ENCODE data around the gene HOXB9. TPM values are rescaled to one million over a fixed set of nuclear protein-coding genes. Genes with fewer than 3 reads are reported as not detected.

Gene HOXB9
- total and polyA plus RNA-seq, 9 of the 15 experiments (the other 6 are each of a cell fraction or from before 2014, with no cell fraction given) = 3.1 to 196 (median 77.6) TPM

DNA sequence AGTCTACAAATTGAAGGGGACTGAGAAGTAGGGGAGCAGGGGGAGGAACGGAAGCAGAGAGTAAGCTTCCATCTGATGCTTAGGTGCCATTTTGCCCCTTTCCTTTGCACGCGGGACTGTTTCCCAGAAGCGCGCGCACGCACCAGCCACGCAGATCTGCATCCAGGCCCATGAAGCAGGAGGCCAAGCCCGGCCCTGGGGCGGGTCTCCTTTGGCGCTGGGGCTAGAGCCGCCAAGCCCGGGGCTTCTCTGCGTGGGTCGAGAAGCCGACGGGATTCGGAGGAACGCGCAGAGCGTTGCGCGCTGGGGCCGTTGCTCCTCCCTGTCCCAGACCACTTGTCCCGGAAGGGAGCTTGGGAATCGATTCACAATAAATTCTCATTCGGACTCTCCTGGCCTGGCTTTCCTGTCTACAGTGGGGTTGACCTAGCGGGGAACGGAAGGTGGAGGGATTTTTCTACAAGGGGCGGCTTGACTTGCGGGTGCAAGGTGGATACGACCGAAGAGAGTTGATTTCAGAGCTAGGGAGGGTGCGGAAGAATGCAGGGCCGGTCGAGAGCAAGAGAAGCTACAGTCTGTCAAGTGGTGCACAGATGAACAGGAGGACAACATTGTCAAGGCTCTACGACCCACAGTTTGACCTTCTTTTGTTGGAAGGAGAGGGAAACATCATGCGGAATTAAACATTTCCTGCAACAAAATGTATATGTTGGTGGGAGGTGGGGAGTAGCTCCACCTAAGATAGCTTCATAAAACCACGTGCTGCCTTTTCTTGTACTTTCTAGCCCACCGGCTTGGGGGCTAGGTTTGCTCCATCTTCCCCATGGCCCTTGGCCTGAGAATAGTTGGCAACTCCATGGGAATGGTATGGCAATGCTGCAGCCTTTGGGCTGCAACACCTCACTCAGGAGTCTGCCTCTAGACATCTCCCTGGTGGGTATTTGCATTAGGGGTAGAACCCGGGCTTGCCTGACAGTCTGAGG lies 4.5 kb downstream of the HOXB9 start (continued):
- TF ChIP-seq, protein P1, sequence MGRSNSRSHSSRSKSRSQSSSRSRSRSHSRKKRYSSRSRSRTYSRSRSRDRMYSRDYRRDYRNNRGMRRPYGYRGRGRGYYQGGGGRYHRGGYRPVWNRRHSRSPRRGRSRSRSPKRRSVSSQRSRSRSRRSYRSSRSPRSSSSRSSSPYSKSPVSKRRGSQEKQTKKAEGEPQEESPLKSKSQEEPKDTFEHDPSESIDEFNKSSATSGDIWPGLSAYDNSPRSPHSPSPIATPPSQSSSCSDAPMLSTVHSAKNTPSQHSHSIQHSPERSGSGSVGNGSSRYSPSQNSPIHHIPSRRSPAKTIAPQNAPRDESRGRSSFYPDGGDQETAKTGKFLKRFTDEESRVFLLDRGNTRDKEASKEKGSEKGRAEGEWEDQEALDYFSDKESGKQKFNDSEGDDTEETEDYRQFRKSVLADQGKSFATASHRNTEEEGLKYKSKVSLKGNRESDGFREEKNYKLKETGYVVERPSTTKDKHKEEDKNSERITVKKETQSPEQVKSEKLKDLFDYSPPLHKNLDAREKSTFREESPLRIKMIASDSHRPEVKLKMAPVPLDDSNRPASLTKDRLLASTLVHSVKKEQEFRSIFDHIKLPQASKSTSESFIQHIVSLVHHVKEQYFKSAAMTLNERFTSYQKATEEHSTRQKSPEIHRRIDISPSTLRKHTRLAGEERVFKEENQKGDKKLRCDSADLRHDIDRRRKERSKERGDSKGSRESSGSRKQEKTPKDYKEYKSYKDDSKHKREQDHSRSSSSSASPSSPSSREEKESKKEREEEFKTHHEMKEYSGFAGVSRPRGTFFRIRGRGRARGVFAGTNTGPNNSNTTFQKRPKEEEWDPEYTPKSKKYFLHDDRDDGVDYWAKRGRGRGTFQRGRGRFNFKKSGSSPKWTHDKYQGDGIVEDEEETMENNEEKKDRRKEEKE (IDR thresholded peaks at IDR 0.05; ENCODE audit: borderline replicate concordance in 1 of 2, control insufficient read depth in 1 of 2, low read depth in 2 of 2, low read length in 1 of 2) = 0 out of 4 replicates have a peak, but pooled peaks of 1 of the 2 experiments have one; percentile 47
- TF ChIP-seq, protein P2, sequence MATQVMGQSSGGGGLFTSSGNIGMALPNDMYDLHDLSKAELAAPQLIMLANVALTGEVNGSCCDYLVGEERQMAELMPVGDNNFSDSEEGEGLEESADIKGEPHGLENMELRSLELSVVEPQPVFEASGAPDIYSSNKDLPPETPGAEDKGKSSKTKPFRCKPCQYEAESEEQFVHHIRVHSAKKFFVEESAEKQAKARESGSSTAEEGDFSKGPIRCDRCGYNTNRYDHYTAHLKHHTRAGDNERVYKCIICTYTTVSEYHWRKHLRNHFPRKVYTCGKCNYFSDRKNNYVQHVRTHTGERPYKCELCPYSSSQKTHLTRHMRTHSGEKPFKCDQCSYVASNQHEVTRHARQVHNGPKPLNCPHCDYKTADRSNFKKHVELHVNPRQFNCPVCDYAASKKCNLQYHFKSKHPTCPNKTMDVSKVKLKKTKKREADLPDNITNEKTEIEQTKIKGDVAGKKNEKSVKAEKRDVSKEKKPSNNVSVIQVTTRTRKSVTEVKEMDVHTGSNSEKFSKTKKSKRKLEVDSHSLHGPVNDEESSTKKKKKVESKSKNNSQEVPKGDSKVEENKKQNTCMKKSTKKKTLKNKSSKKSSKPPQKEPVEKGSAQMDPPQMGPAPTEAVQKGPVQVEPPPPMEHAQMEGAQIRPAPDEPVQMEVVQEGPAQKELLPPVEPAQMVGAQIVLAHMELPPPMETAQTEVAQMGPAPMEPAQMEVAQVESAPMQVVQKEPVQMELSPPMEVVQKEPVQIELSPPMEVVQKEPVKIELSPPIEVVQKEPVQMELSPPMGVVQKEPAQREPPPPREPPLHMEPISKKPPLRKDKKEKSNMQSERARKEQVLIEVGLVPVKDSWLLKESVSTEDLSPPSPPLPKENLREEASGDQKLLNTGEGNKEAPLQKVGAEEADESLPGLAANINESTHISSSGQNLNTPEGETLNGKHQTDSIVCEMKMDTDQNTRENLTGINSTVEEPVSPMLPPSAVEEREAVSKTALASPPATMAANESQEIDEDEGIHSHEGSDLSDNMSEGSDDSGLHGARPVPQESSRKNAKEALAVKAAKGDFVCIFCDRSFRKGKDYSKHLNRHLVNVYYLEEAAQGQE (IDR thresholded peaks at IDR 0.05; ENCODE audit: borderline replicate concordance) = no peak
- TF ChIP-seq, protein P2 (CRISPR knock-in tag; IDR thresholded peaks at IDR 0.05; ENCODE audit: low read depth) = no peak
- no peak for TF ChIP-seq ZNF717 (CRISPR knock-in tag; IDR thresholded peaks at IDR 0.05)
- TF ChIP-seq POLR2G (IDR thresholded peaks at IDR 0.05; ENCODE audit: low read depth, low read length) = peak; percentile 83
- TF ChIP-seq TAF15 (IDR thresholded peaks at IDR 0.05; ENCODE audit: low read depth, low read length) = no peak
- TF ChIP-seq ZNF79 (CRISPR knock-in tag; IDR thresholded peaks at IDR 0.05; ENCODE audit: low read depth) = no peak
- TF ChIP-seq CCNT2 (IDR thresholded peaks at IDR 0.05; ENCODE audit: borderline replicate concordance, extremely low read depth, insufficient read length, low read depth, low read length) = peak; percentile 38
- 0 out of 2 replicates have a peak, but pooled peaks have one; percentile 51 for TF ChIP-seq POLR2AphosphoS2 (IDR thresholded peaks at IDR 0.05; ENCODE audit: low read length)
- TF ChIP-seq POLR2B (IDR thresholded peaks at IDR 0.05; ENCODE audit: low read depth, partially characterized antibody) = peak; percentile 18
- TF ChIP-seq, protein P3, sequence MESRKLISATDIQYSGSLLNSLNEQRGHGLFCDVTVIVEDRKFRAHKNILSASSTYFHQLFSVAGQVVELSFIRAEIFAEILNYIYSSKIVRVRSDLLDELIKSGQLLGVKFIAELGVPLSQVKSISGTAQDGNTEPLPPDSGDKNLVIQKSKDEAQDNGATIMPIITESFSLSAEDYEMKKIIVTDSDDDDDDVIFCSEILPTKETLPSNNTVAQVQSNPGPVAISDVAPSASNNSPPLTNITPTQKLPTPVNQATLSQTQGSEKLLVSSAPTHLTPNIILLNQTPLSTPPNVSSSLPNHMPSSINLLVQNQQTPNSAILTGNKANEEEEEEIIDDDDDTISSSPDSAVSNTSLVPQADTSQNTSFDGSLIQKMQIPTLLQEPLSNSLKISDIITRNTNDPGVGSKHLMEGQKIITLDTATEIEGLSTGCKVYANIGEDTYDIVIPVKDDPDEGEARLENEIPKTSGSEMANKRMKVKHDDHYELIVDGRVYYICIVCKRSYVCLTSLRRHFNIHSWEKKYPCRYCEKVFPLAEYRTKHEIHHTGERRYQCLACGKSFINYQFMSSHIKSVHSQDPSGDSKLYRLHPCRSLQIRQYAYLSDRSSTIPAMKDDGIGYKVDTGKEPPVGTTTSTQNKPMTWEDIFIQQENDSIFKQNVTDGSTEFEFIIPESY (CRISPR knock-in tag; IDR thresholded peaks at IDR 0.05) = peak; percentile 98
- TF ChIP-seq RBFOX2 (IDR thresholded peaks at IDR 0.05; ENCODE audit: low read depth, low read length) = peak; percentile 78

All from K562 (cell line).